Adrenal gland (tissue), 5 donors: ENCODE data around the gene CCDC74B.

Experiments
- POLR2A ChIP-seq, 2 donors: fragments of 450-650 bp; IDR thresholded peaks; one replicate each; pipeline ENCODE4 v1.6.1; 2017; ENCODE audit warnings: antibody characterized with exemption in 2 of 2, mild to moderate bottlenecking in 2 of 2, moderate library complexity in 1 of 2
- TF ChIP-seq, protein P1 (sequence below), 6 experiments: fragments of 450-650 bp in 4 of 6; fragments of 200-600 bp in 2 of 6; sonication (generic) in 1 of 6; IDR thresholded peaks; 1 replicate in 5 of 6; 2 replicates in 1 of 6; pipeline versions ENCODE4 v1.5.1 to v1.8.0; 2016 to 2021; ENCODE audit warnings: antibody characterized with exemption in 6 of 6, mild to moderate bottlenecking in 2 of 6, moderate library complexity in 1 of 6
- donor health status: DM: no; HTN: no; CAD: no.

- TF ChIP-seq, protein P1, sequence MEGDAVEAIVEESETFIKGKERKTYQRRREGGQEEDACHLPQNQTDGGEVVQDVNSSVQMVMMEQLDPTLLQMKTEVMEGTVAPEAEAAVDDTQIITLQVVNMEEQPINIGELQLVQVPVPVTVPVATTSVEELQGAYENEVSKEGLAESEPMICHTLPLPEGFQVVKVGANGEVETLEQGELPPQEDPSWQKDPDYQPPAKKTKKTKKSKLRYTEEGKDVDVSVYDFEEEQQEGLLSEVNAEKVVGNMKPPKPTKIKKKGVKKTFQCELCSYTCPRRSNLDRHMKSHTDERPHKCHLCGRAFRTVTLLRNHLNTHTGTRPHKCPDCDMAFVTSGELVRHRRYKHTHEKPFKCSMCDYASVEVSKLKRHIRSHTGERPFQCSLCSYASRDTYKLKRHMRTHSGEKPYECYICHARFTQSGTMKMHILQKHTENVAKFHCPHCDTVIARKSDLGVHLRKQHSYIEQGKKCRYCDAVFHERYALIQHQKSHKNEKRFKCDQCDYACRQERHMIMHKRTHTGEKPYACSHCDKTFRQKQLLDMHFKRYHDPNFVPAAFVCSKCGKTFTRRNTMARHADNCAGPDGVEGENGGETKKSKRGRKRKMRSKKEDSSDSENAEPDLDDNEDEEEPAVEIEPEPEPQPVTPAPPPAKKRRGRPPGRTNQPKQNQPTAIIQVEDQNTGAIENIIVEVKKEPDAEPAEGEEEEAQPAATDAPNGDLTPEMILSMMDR (IDR thresholded peaks at IDR 0.05) = no peak
- TF ChIP-seq POLR2A (IDR thresholded peaks at IDR 0.05) = no peak
Observed at GRCh38 chr2:130150181-130151144, 5.6 kb upstream of the CCDC74B start.
